ENCODE measurements around the gene STK24.
A peak's percentile ranks its signal among the peaks of the same experiment; 100 is the strongest.

STK24 gene

DNA sequence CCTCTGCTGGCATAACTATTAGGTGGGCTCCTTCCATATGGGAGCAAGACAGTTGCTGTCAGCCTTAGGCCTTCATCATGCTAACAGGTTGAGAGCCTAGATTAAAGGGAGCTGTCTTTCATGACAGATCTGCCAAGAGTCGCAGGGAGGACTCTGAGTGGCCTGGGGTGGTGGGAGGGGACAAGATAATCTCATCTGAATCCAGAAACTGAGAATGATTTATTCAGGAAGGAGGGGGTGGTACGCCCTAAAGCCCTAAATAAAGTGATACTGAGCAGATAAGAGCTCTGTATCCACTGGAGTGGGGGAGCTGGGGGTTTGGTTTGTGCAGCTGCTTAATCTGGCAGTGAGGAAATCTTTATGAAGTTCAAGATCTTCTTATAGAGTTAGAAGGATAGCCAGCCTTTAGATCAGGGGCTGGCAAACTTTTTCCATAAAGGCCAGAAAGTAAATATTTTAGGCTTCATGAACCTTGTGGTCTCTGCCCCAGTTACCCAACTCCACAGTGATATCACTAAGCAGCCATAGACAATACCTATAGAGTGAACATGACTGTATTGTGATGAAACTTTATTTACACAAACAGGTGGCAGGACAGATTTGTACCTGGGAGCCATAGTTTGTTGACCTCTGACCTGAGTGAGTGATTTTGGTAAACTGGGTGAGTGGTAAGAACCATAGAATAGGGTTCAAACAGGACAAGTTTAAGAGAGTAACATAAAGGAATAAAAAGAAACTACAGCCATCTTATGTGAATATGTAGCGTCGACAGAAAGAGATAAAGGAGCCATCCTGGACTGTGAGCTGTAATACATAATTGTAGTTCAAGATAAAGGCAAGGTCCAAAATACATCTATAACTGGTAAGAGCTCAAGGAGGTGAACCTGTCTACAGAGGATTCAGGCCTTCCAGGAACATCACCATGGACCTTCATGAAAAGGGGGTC lies 9.8 kb upstream of the STK24 start:
- TF ChIP-seq EP300 (IDR thresholded peaks at IDR 0.05; ENCODE audit: borderline replicate concordance) (no peak), TCF12 (IDR thresholded peaks at IDR 0.05; ENCODE audit: low read depth) (no peak), EGR1 (IDR thresholded peaks at IDR 0.05) (no peak), NFIC (IDR thresholded peaks at IDR 0.05) (no peak)
- TF ChIP-seq, protein P1, sequence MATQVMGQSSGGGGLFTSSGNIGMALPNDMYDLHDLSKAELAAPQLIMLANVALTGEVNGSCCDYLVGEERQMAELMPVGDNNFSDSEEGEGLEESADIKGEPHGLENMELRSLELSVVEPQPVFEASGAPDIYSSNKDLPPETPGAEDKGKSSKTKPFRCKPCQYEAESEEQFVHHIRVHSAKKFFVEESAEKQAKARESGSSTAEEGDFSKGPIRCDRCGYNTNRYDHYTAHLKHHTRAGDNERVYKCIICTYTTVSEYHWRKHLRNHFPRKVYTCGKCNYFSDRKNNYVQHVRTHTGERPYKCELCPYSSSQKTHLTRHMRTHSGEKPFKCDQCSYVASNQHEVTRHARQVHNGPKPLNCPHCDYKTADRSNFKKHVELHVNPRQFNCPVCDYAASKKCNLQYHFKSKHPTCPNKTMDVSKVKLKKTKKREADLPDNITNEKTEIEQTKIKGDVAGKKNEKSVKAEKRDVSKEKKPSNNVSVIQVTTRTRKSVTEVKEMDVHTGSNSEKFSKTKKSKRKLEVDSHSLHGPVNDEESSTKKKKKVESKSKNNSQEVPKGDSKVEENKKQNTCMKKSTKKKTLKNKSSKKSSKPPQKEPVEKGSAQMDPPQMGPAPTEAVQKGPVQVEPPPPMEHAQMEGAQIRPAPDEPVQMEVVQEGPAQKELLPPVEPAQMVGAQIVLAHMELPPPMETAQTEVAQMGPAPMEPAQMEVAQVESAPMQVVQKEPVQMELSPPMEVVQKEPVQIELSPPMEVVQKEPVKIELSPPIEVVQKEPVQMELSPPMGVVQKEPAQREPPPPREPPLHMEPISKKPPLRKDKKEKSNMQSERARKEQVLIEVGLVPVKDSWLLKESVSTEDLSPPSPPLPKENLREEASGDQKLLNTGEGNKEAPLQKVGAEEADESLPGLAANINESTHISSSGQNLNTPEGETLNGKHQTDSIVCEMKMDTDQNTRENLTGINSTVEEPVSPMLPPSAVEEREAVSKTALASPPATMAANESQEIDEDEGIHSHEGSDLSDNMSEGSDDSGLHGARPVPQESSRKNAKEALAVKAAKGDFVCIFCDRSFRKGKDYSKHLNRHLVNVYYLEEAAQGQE (IDR thresholded peaks at IDR 0.05; ENCODE audit: low read depth) = no peak

GRCh38 chr13:98585946-98586345 lies 9.0 kb upstream of the STK24 start:
- TF ChIP-seq NFIC (IDR thresholded peaks at IDR 0.05) = peak; percentile 31
- TF ChIP-seq MAX (IDR thresholded peaks at IDR 0.05) = no peak

- TF ChIP-seq TCF12 (IDR thresholded peaks at IDR 0.05; ENCODE audit: low read depth) (no peak), EGR1 (IDR thresholded peaks at IDR 0.05) (no peak), EP300 (IDR thresholded peaks at IDR 0.05; ENCODE audit: borderline replicate concordance) (no peak), MAX (IDR thresholded peaks at IDR 0.05) (no peak), TEAD4 (IDR thresholded peaks at IDR 0.05) (no peak), YY1 (IDR thresholded peaks at IDR 0.05; ENCODE audit: low read depth) (no peak), TAF1 (IDR thresholded peaks at IDR 0.05; ENCODE audit: low read depth) (no peak), USF1 (IDR thresholded peaks at IDR 0.05) (no peak), CEBPB (IDR thresholded peaks at IDR 0.05) (no peak), FOXM1 (IDR thresholded peaks at IDR 0.05; ENCODE audit: borderline replicate concordance, low read depth) (no peak), RAD21 (IDR thresholded peaks at IDR 0.05; ENCODE audit: low read depth) (no peak), CREB1 (IDR thresholded peaks at IDR 0.05; ENCODE audit: low read depth) (no peak), NFIC (IDR thresholded peaks at IDR 0.05) (no peak), ZBTB7A (IDR thresholded peaks at IDR 0.05; ENCODE audit: low read depth) (no peak)
- TF ChIP-seq, protein P1 (IDR thresholded peaks at IDR 0.05; ENCODE audit: low read depth) = no peak
These were observed 8.5 kb upstream of the STK24 start for GRCh38 chr13:98585398-98585754.

GRCh38 chr13:98584668-98585397 lies 7.9 kb upstream of the STK24 start:
- TF ChIP-seq MAX (IDR thresholded peaks at IDR 0.05) = peak; percentile 48; the same call in 1 of the 2 replicates
- TF ChIP-seq, protein P1 (IDR thresholded peaks at IDR 0.05; ENCODE audit: low read depth) = no peak
- no peak for TF ChIP-seq CREB1 (IDR thresholded peaks at IDR 0.05; ENCODE audit: low read depth)
- TF ChIP-seq YY1 (IDR thresholded peaks at IDR 0.05; ENCODE audit: low read depth) = 0 out of 2 replicates have a peak, but pooled peaks have one; percentile 38
- TF ChIP-seq NFIC (IDR thresholded peaks at IDR 0.05) = peak; percentile 78
- TF ChIP-seq RAD21 (IDR thresholded peaks at IDR 0.05; ENCODE audit: low read depth) = no peak
- no peak for TF ChIP-seq FOXM1 (IDR thresholded peaks at IDR 0.05; ENCODE audit: borderline replicate concordance, low read depth)
- TF ChIP-seq USF1 (IDR thresholded peaks at IDR 0.05) = no peak
- peak; percentile 31; the same call in 1 of the 2 replicates for TF ChIP-seq EP300 (IDR thresholded peaks at IDR 0.05; ENCODE audit: borderline replicate concordance)
- no peak for TF ChIP-seq ZBTB7A (IDR thresholded peaks at IDR 0.05; ENCODE audit: low read depth)
- peak; percentile 50; the same call in 1 of the 2 replicates for TF ChIP-seq TCF12 (IDR thresholded peaks at IDR 0.05; ENCODE audit: low read depth)
- no peak for TF ChIP-seq TAF1 (IDR thresholded peaks at IDR 0.05; ENCODE audit: low read depth)
- TF ChIP-seq TEAD4 (IDR thresholded peaks at IDR 0.05) = peak; percentile 63; the same call in 1 of the 2 replicates
